ENCODE data around the gene SIAH1. TPM values are rescaled to one million over a fixed set of nuclear protein-coding genes. Genes with fewer than 3 reads are reported as not detected.

Gene SIAH1
- total and polyA plus RNA-seq, 4 experiments from 2014 or later, result 11.9 to 14.9 (median 12.7) TPM

- Histone ChIP-seq H3K9me3 (ENCODE audit: control insufficient read depth in 1 of 2, low read length in 2 of 2) (no peaks in the 10 kb centered on the region), H3K27me3 (ENCODE audit: insufficient read depth, low read length) (no peaks in the 10 kb centered on the region), H3K4me3 (ENCODE audit: low read length in 2 of 2) (peak overlapping the region; percentile 82 to 86), H3K27ac (ENCODE audit: low read depth, low read length) (peak overlapping the region; percentile 76), H3K36me3 (ENCODE audit: insufficient read depth, low read length) (no peaks in the 10 kb centered on the region), H3K4me1 (ENCODE audit: insufficient read depth, low read length) (peaks cover 22% of the 10 kb centered on the region)
- POLR2A ChIA-PET (ENCODE audit: partially characterized antibody), result interaction anchor here (0.9 to 6.4 kb wide), 15 partner anchors 11 to 257 kb away, joined by 3 to 82 read pairs (median 5); partner anchors contain the start of genes LONP2, N4BP1 and SIAH1
- H3K36me3 Mint-ChIP-seq, result peaks cover 3 to 10% of the 10 kb centered on the region in 2 donors
- intact Hi-C loops (cut with micrococcal nuclease), result loop anchor here (1.0 to 5.0 kb wide), 4 partner anchors 13 to 246 kb away; partner anchors contain the start of gene SIAH1
- H3K4me3 Mint-ChIP-seq, result peak overlapping the region; percentile 85 to 97 (median 94)
- H3K4me1 Mint-ChIP-seq, result peaks cover 23 to 37% (median 30%) of the 10 kb centered on the region in 4 donors
- H3K27ac Mint-ChIP-seq, result peak overlapping the region; percentile 88 to 99 (median 98)
- H3K9me3 Mint-ChIP-seq, result no peaks in the 10 kb centered on the region
- no peaks in the 10 kb centered on the region for H3K27me3 Mint-ChIP-seq
- peak; percentile 64 to 83 (median 74) for DNase-seq
- CTCF ChIA-PET (ENCODE audit: partially characterized antibody), result interaction anchor here (1.1 to 4.9 kb wide), 8 partner anchors 9 to 263 kb away, joined by 3 to 47 read pairs (median 6); no protein-coding TSS in a partner anchor
Observed at GRCh38 chr16:48366165-48367093, 18.8 kb downstream of the SIAH1 start.

- Histone ChIP-seq H3K9me3 (ENCODE audit: control insufficient read depth in 1 of 2, low read length in 2 of 2) (no peaks in the 10 kb centered on the region), H3K36me3 (ENCODE audit: insufficient read depth, low read length) (no peaks in the 10 kb centered on the region), H3K4me1 (ENCODE audit: insufficient read depth, low read length) (peaks cover 22% of the 10 kb centered on the region), H3K4me3 (ENCODE audit: low read length in 2 of 2) (peak overlapping the region; percentile 82 to 86), H3K27me3 (ENCODE audit: insufficient read depth, low read length) (no peaks in the 10 kb centered on the region), H3K27ac (ENCODE audit: low read depth, low read length) (peak overlapping the region; percentile 76)
- POLR2A ChIA-PET (ENCODE audit: partially characterized antibody), result interaction anchor here (0.9 to 6.4 kb wide), 14 partner anchors 11 to 258 kb away, joined by 3 to 82 read pairs (median 5); partner anchors contain the start of genes LONP2, N4BP1 and SIAH1
- H3K9me3 Mint-ChIP-seq, result no peaks in the 10 kb centered on the region
- peaks cover 23 to 34% (median 31%) of the 10 kb centered on the region in 4 donors for H3K4me1 Mint-ChIP-seq
- peak overlapping the region; percentile 85 to 97 (median 94) for H3K4me3 Mint-ChIP-seq
- H3K27ac Mint-ChIP-seq, result peak overlapping the region; percentile 88 to 99 (median 98)
- intact Hi-C loops (cut with micrococcal nuclease), result loop anchor here (1.0 to 5.0 kb wide), 4 partner anchors 12 to 247 kb away; partner anchors contain the start of gene SIAH1
- no peaks in the 10 kb centered on the region for H3K27me3 Mint-ChIP-seq
- peak; percentile 73 to 78 (median 75) for DNase-seq
- H3K36me3 Mint-ChIP-seq, result peaks cover 3 to 14% of the 10 kb centered on the region in 2 donors
- CTCF ChIA-PET (ENCODE audit: partially characterized antibody), result interaction anchor here (1.1 to 4.9 kb wide), 8 partner anchors 10 to 264 kb away, joined by 3 to 47 read pairs (median 6); no protein-coding TSS in a partner anchor
Observed at GRCh38 chr16:48365601-48366164, 19.5 kb downstream of the SIAH1 start.

GRCh38 chr16:48365025-48365600, 20.1 kb downstream of the SIAH1 start:
- Mint-ChIP-seq H3K9me3 (no peaks in the 10 kb centered on the region), H3K4me1 (peaks cover 22 to 34% (median 31%) of the 10 kb centered on the region in 4 donors), H3K27me3 (no peaks in the 10 kb centered on the region), H3K4me3 (peak overlapping the region; percentile 76 to 96 (median 84)), H3K36me3 (peaks cover 3 to 14% of the 10 kb centered on the region in 2 donors), H3K27ac (peak overlapping the region; percentile 70 to 98 (median 80))
- intact Hi-C loops (cut with micrococcal nuclease), result loop anchor here (5.0 kb wide), 1 partner anchor 48 kb away; no protein-coding TSS in a partner anchor
- ChIA-PET POLR2A (ENCODE audit: partially characterized antibody) (interaction anchor here (0.8 to 6.4 kb wide), 9 partner anchors 11 to 258 kb away, joined by 3 to 82 read pairs (median 8); partner anchors contain the start of genes LONP2, N4BP1 and SIAH1), CTCF (ENCODE audit: partially characterized antibody) (interaction anchor here (1.2 to 4.9 kb wide), 5 partner anchors 10 to 265 kb away, joined by 3 to 47 read pairs (median 12); no protein-coding TSS in a partner anchor)
- Histone ChIP-seq H3K36me3 (ENCODE audit: insufficient read depth, low read length) (no peaks in the 10 kb centered on the region), H3K27me3 (ENCODE audit: insufficient read depth, low read length) (no peaks in the 10 kb centered on the region), H3K4me3 (ENCODE audit: low read length in 2 of 2) (peak overlapping the region; percentile 82 to 86), H3K9me3 (ENCODE audit: control insufficient read depth in 1 of 2, low read length in 2 of 2) (no peaks in the 10 kb centered on the region), H3K27ac (ENCODE audit: low read depth, low read length) (peak overlapping the region; percentile 76), H3K4me1 (ENCODE audit: insufficient read depth, low read length) (peaks cover 22% of the 10 kb centered on the region)
- DNase-seq, result no peak

GRCh38 chr16:48361540-48362144, 23.6 kb downstream of the SIAH1 start:
- H3K4me3 Mint-ChIP-seq, result no peak overlapping the region
- H3K27me3 Mint-ChIP-seq, result no peaks in the 10 kb centered on the region
- intact Hi-C loops (cut with micrococcal nuclease), result no loop called here
- Histone ChIP-seq H3K4me1 (ENCODE audit: insufficient read depth, low read length) (peaks cover 11% of the 10 kb centered on the region), H3K27me3 (ENCODE audit: insufficient read depth, low read length) (no peaks in the 10 kb centered on the region), H3K4me3 (ENCODE audit: low read length in 2 of 2) (no peak overlapping the region), H3K36me3 (ENCODE audit: insufficient read depth, low read length) (peaks cover 6% of the 10 kb centered on the region), H3K9me3 (ENCODE audit: control insufficient read depth in 1 of 2, low read length in 2 of 2) (no peaks in the 10 kb centered on the region), H3K27ac (ENCODE audit: low read depth, low read length) (no peak overlapping the region)
- peaks cover 14 to 27% (median 20%) of the 10 kb centered on the region in 4 donors for H3K4me1 Mint-ChIP-seq
- H3K9me3 Mint-ChIP-seq, result no peaks in the 10 kb centered on the region
- H3K36me3 Mint-ChIP-seq, result peaks cover 3 to 29% of the 10 kb centered on the region in 2 donors
- no peak overlapping the region for H3K27ac Mint-ChIP-seq
- no peak for DNase-seq
- ChIA-PET POLR2A (ENCODE audit: partially characterized antibody) (no interaction called here), CTCF (ENCODE audit: partially characterized antibody) (interaction anchor here (1.2 to 11.1 kb wide), 3 partner anchors 24 to 269 kb away, joined by 3 to 163 read pairs (median 7); no protein-coding TSS in a partner anchor)

GRCh38 chr16:48361012-48361411, 24.2 kb downstream of the SIAH1 start:
- H3K36me3 Mint-ChIP-seq, result peaks cover 3 to 26% of the 10 kb centered on the region in 2 donors
- intact Hi-C loops (cut with micrococcal nuclease), result no loop called here
- no peaks in the 10 kb centered on the region for H3K9me3 Mint-ChIP-seq
- H3K27me3 ChIP-seq (ENCODE audit: insufficient read depth, low read length), result no peaks in the 10 kb centered on the region
- CTCF ChIA-PET (ENCODE audit: partially characterized antibody), result interaction anchor here (1.1 to 11.1 kb wide), 3 partner anchors 9 to 269 kb away, joined by 3 to 163 read pairs (median 16); no protein-coding TSS in a partner anchor
- peaks cover 10 to 21% (median 14%) of the 10 kb centered on the region in 4 donors for H3K4me1 Mint-ChIP-seq
- H3K27ac Mint-ChIP-seq, result no peak overlapping the region
- POLR2A ChIA-PET (ENCODE audit: partially characterized antibody), result no interaction called here
- no peaks in the 10 kb centered on the region for H3K9me3 ChIP-seq (ENCODE audit: control insufficient read depth in 1 of 2, low read length in 2 of 2)
- H3K27me3 Mint-ChIP-seq, result no peaks in the 10 kb centered on the region
- H3K27ac ChIP-seq (ENCODE audit: low read depth, low read length), result no peak overlapping the region
- peaks cover 6% of the 10 kb centered on the region for H3K36me3 ChIP-seq (ENCODE audit: insufficient read depth, low read length)
- no peak overlapping the region for H3K4me3 ChIP-seq (ENCODE audit: low read length in 2 of 2)
- no peak overlapping the region for H3K4me3 Mint-ChIP-seq
- peaks cover 6% of the 10 kb centered on the region for H3K4me1 ChIP-seq (ENCODE audit: insufficient read depth, low read length)
- DNase-seq, result no peak

GRCh38 chr16:48359983-48360382, 25.2 kb downstream of the SIAH1 start:
- no peak overlapping the region for H3K27ac Mint-ChIP-seq
- Histone ChIP-seq H3K9me3 (ENCODE audit: control insufficient read depth in 1 of 2, low read length in 2 of 2) (no peaks in the 10 kb centered on the region), H3K4me1 (ENCODE audit: insufficient read depth, low read length) (no peaks in the 10 kb centered on the region), H3K36me3 (ENCODE audit: insufficient read depth, low read length) (peaks cover 6% of the 10 kb centered on the region), H3K27ac (ENCODE audit: low read depth, low read length) (no peak overlapping the region), H3K27me3 (ENCODE audit: insufficient read depth, low read length) (no peaks in the 10 kb centered on the region), H3K4me3 (ENCODE audit: low read length in 2 of 2) (no peak overlapping the region)
- H3K27me3 Mint-ChIP-seq, result no peaks in the 10 kb centered on the region
- intact Hi-C loops (cut with micrococcal nuclease), result no loop called here
- H3K9me3 Mint-ChIP-seq, result no peaks in the 10 kb centered on the region
- peaks cover 3 to 28% of the 10 kb centered on the region in 2 donors for H3K36me3 Mint-ChIP-seq
- POLR2A ChIA-PET (ENCODE audit: partially characterized antibody), result no interaction called here
- no peak overlapping the region for H3K4me3 Mint-ChIP-seq
- peaks cover 2 to 16% (median 7%) of the 10 kb centered on the region in 4 donors for H3K4me1 Mint-ChIP-seq
- CTCF ChIA-PET (ENCODE audit: partially characterized antibody), result interaction anchor here (1.8 to 11.1 kb wide), 2 partner anchors 263 to 270 kb away, joined by 16 to 163 read pairs; no protein-coding TSS in a partner anchor
- no peak for DNase-seq

Data from CD4-positive, alpha-beta memory T cell (primary cell).